Tibial artery (tissue), 4 donors: Measurements from ENCODE around the gene RBL1.

ENCODE experiments used
- DNase-seq, 2 donors: peaks; one replicate each; pipeline ENCODE4 v3.0.0-alpha.2; 2019
- H3K27ac ChIP-seq, 2 donors: fragments of 200-600 bp; sonication (generic) in 1 of 2; 1 replicate in 1 of 2; 2 replicates in 1 of 2; pipeline ENCODE4 v1.5.1; 2018 to 2019; ENCODE audit warnings: mild to moderate bottlenecking in 1 of 2
- H3K27me3 ChIP-seq, 2 donors: fragments of 200-600 bp; sonication (generic) in 1 of 2; one replicate each; pipeline versions ENCODE4 v1.5.1 to v1.6.0; 2016 to 2019
- H3K36me3 ChIP-seq, 3 donors: fragments of 200-600 bp; sonication (generic) in 2 of 3; one replicate each; pipeline ENCODE4 v1.5.1; 2016 to 2019; ENCODE audit warnings: mild to moderate bottlenecking in 2 of 3
- H3K4me1 ChIP-seq, 4 donors: fragments of 200-600 bp; sonication (generic) in 2 of 4; 1 replicate in 3 of 4; 2 replicates in 1 of 4; pipeline ENCODE4 v1.5.1; 2016 to 2019
- H3K4me3 ChIP-seq, 2 donors: fragments of 200-600 bp; sonication (generic) in 1 of 2; 1 replicate in 1 of 2; 2 replicates in 1 of 2; pipeline ENCODE4 v1.5.1; 2018 to 2019; ENCODE audit warnings: mild to moderate bottlenecking in 2 of 2
- H3K9me3 ChIP-seq, 3 donors: fragments of 200-600 bp; sonication (generic) in 1 of 3; one replicate each; pipeline ENCODE4 v1.5.1; 2016 to 2019
- CTCF ChIP-seq, 2 experiments: fragments of 200-600 bp in 1 of 2; fragments of 450-650 bp in 1 of 2; IDR thresholded peaks; one replicate each; pipeline ENCODE4 v1.5.1; 2017 to 2019; ENCODE audit warnings: antibody characterized with exemption in 2 of 2, mild to moderate bottlenecking in 1 of 2, moderate library complexity in 1 of 2
- intact Hi-C: fragments of 100-400 bp; cut with DNase I; formaldehyde crosslinking; loops from one replicate; pipeline ENCODE4 v1.15.0; 2023; ENCODE audit warnings: low total_unique reads

The RBL1 gene

DNA sequence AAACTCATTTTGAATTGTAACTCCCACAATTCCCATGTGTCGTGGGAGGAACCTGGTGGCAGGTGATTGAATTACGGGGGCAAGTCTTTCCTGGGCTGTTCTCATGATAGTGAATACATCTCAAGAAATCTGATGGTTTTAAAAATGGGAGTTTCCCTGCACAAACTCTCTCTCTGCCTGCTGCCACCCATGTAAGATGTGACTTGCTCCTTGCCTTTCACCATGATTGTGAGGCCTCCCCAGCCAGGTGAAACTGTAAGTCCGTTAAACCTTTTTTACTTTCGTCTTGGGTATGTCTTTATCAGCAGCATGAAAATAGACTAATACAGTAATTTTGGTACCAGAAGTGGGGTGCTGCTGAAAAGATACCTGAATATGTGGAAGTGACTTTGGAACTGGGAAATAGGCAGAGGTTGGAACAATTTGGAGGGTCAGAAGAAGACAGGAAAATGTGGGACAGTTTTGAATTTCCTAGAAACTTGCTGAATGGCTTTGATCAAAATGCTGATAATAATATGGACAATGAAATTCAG, 102.9 kb downstream of the RBL1 start:
- Histone ChIP-seq H3K36me3 (peaks cover 4 to 21% (median 8%) of the 10 kb centered on the region in 3 donors), H3K4me1 (no peaks in the 10 kb centered on the region), H3K4me3 (no peak overlapping the region), H3K27ac (no peak overlapping the region), H3K9me3 (no peaks in the 10 kb centered on the region), H3K27me3 (no peaks in the 10 kb centered on the region)
- intact Hi-C loops = no loop called here
- TF ChIP-seq CTCF (IDR thresholded peaks at IDR 0.05) = no peak
- no peak for DNase-seq

DNA sequence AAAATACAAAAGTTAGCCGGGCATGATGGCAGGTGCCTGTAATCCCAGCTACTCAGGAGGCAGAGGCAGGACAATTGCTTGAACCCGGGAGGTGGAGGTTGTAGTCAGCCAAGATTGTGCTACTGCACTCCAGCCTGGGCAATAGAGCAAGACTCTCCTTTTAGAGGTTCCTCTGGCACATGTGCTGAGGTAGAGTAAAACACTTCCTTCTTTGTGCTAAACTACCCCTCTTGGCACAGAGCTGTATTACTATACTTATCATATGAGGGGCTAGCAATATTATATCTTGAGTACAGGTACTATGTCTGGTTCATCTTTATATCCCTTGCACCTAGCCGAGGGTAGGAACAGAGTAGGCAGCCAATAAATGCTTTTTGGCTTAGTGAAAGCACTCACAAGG, 104.1 kb downstream of the RBL1 start:
- Histone ChIP-seq H3K4me1 (no peaks in the 10 kb centered on the region), H3K9me3 (no peaks in the 10 kb centered on the region), H3K36me3 (peaks cover 4 to 20% (median 8%) of the 10 kb centered on the region in 3 donors), H3K27me3 (no peaks in the 10 kb centered on the region), H3K4me3 (no peak overlapping the region), H3K27ac (no peak overlapping the region)
- intact Hi-C loops = no loop called here
- TF ChIP-seq CTCF (IDR thresholded peaks at IDR 0.05) = no peak
- no peak for DNase-seq

DNA sequence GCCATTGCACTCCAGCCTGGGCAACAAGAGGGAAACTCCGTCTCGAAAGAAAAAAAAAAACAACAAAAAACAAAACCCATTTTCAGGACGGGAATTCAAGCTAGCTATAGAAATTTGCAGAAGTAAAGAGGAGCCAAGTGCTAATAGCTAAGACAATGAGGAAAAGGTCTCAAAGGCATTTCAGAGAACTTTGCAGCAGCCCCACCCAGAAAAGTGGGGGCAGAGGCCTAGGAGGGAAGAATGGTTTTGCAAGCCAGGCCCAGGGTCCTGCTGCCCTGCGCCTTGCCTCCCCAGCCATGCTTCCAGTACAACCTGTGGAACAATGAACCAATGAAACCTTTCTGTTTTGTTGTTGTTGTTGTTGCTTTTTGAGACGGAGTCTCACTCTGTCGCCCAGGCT, 106.0 kb downstream of the RBL1 start:
- H3K9me3 ChIP-seq = no peaks in the 10 kb centered on the region
- intact Hi-C loops = no loop called here
- no peak overlapping the region for H3K27ac ChIP-seq
- no peaks in the 10 kb centered on the region for H3K27me3 ChIP-seq
- no peak for DNase-seq
- peaks cover 0 to 6% (median 0%) of the 10 kb centered on the region in 3 donors for H3K36me3 ChIP-seq
- H3K4me1 ChIP-seq = no peaks in the 10 kb centered on the region
- no peak for TF ChIP-seq CTCF (IDR thresholded peaks at IDR 0.05)
- H3K4me3 ChIP-seq = no peak overlapping the region

GRCh38 chr20:36988494-36988966, 107.3 kb downstream of the RBL1 start:
- Histone ChIP-seq H3K4me1 (no peaks in the 10 kb centered on the region), H3K4me3 (no peak overlapping the region), H3K36me3 (no peaks in the 10 kb centered on the region), H3K27ac (no peak overlapping the region), H3K9me3 (no peaks in the 10 kb centered on the region), H3K27me3 (no peaks in the 10 kb centered on the region)
- no peak for DNase-seq
- TF ChIP-seq CTCF (IDR thresholded peaks at IDR 0.05) = no peak
- intact Hi-C loops = no loop called here

DNA sequence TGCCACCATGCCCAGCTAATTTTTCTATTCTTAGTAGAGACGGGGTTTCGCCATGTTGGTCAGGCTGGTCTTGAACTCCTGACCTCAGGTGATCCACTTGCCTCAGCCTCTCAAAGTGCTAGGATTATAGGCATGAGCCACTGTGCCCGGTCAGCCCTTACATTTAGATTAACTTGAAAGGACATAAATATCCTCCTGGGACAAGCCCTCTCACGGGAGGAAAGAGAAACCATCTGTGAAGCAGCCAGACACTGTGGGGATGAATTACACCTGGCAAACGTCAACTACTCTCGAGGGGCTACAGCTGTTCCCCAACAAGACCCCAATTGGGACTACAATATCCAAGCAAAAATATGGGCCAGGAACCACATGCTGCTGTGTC, 111.5 kb downstream of the RBL1 start:
- no peak overlapping the region for H3K27ac ChIP-seq
- no peak overlapping the region for H3K4me3 ChIP-seq
- no peaks in the 10 kb centered on the region for H3K9me3 ChIP-seq
- no peaks in the 10 kb centered on the region for H3K36me3 ChIP-seq
- no peak for DNase-seq
- TF ChIP-seq CTCF (IDR thresholded peaks at IDR 0.05) = no peak
- H3K27me3 ChIP-seq = no peaks in the 10 kb centered on the region
- no peaks in the 10 kb centered on the region for H3K4me1 ChIP-seq
- intact Hi-C loops = no loop called here
